OCI-LY1 (cell line): ENCODE measurements around the gene TARS3.

Source experiments
- H2AFZ ChIP-seq: fragments of 200-600 bp; sonication (generic), shearing (Covaris generic); 2 replicates; pipeline ENCODE4 v1.6.0; 2014; ENCODE audit warnings: antibody characterized with exemption, mild to moderate bottlenecking, low read length
- H3F3A ChIP-seq: fragments of 200-600 bp; sonication (generic), shearing (Covaris generic); 2 replicates; pipeline ENCODE4 v1.6.0; 2014; ENCODE audit warnings: mild to moderate bottlenecking, antibody characterized with exemption, low read length, moderate library complexity; ENCODE audit not compliant: insufficient read depth
- H3K27ac ChIP-seq: fragments of 200-600 bp; sonication (generic); 2 replicates; pipeline ENCODE4 v1.5.1; 2014; ENCODE audit warnings: low read length, mixed run types, mild to moderate bottlenecking, low read depth; ENCODE audit not compliant: poor library complexity, severe bottlenecking
- H3K27me3 ChIP-seq: fragments of 200-600 bp; sonication (generic); 2 replicates; pipeline ENCODE4 v1.6.0; 2014; ENCODE audit warnings: antibody characterized with exemption, mild to moderate bottlenecking, low read length, moderate library complexity; ENCODE audit not compliant: insufficient read depth
- H3K36me3 ChIP-seq: fragments of 200-600 bp; sonication (generic); 2 replicates; pipeline ENCODE4 v1.6.1; 2014; ENCODE audit warnings: mild to moderate bottlenecking, antibody characterized with exemption, low read length, moderate library complexity, mixed read lengths; ENCODE audit not compliant: insufficient read depth
- H3K4me1 ChIP-seq: fragments of 200-600 bp; sonication (generic); 2 replicates; pipeline ENCODE4 v1.5.1; 2014; ENCODE audit warnings: mild to moderate bottlenecking, low read length, moderate library complexity; ENCODE audit not compliant: insufficient read depth, severe bottlenecking
- H3K4me2 ChIP-seq: fragments of 200-600 bp; sonication (generic), shearing (Covaris generic); 2 replicates; pipeline ENCODE4 v1.6.1; 2014; ENCODE audit warnings: low read length
- H3K4me3 ChIP-seq: fragments of 200-600 bp; sonication (generic); 2 replicates; pipeline ENCODE4 v1.5.1; 2014; ENCODE audit warnings: low read length, low read depth, mild to moderate bottlenecking, mixed read lengths; ENCODE audit not compliant: poor library complexity, severe bottlenecking
- H3K79me2 ChIP-seq: fragments of 200-600 bp; shearing (Covaris generic); 2 replicates; pipeline ENCODE4 v1.6.1; 2016; ENCODE audit warnings: mixed run types, low read length, mixed read lengths; ENCODE audit not compliant: insufficient read depth
- H3K9ac ChIP-seq: fragments of 200-600 bp; sonication (generic), shearing (Covaris generic); 2 replicates; pipeline ENCODE4 v1.6.1; 2014; ENCODE audit warnings: mild to moderate bottlenecking, low read length, mixed read lengths
- H3K9me2 ChIP-seq: fragments of 200-600 bp; sonication (generic), shearing (Covaris generic); 2 replicates; pipeline ENCODE4 v1.6.1; 2014; ENCODE audit warnings: low read depth, mild to moderate bottlenecking, low read length, mixed read lengths
- H3K9me3 ChIP-seq: fragments of 200-600 bp; shearing (Covaris generic); 2 replicates; pipeline ENCODE4 v1.6.1; 2014; ENCODE audit warnings: low read length, mixed read lengths
- H4K20me1 ChIP-seq: fragments of 200-600 bp; sonication (generic), shearing (Covaris generic); 2 replicates; pipeline ENCODE4 v1.6.0; 2016; ENCODE audit warnings: mild to moderate bottlenecking, low read length; ENCODE audit not compliant: insufficient read depth
- CTCF ChIP-seq: fragments of 200-600 bp; sonication (generic), shearing (Covaris generic); IDR thresholded peaks from 2 replicates; pipeline ENCODE4 v1.5.1; 2017; ENCODE audit warnings: mild to moderate bottlenecking, antibody characterized with exemption, low read length, moderate library complexity, mixed read lengths
- EZH2 ChIP-seq: fragments of 200-600 bp; sonication (generic), shearing (Covaris generic); IDR thresholded peaks from 2 replicates; pipeline ENCODE4 v1.8.0; 2017; ENCODE audit warnings: borderline replicate concordance, mixed run types, mild to moderate bottlenecking, antibody characterized with exemption, low read length, moderate library complexity, mixed read lengths

Gene TARS3

DNA sequence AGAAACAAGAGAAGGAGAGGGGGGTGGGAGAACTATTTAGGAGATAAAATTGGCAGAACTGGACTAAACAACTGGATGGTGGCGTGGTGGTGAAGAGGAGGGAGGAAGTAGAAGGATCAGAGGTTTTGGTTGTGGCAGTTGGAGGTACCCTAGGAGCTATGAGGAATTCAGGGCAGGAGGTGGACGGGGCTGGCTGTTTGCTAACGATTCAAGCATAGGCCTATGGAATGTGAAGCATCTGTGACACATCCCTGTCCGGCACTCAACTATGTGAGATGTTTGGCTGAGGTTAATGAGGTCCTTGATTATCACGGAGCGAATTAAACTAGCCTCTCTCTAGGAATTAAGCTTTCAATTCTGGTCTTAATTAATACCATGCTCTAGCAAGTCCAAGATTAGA, 13.5 kb downstream of the TARS3 start:
- Histone ChIP-seq H2AFZ (no peak overlapping the region), H3K79me2 (no peaks in the 10 kb centered on the region), H3K4me1 (no peaks in the 10 kb centered on the region), H3K27ac (no peak overlapping the region), H3K4me2 (no peak overlapping the region), H3K9ac (no peak overlapping the region), H3K9me3 (no peaks in the 10 kb centered on the region), H3K36me3 (no peaks in the 10 kb centered on the region), H4K20me1 (no peaks in the 10 kb centered on the region), H3K9me2 (no peaks in the 10 kb centered on the region), H3K27me3 (0 out of 2 replicates have a peak, but pooled peaks cover 6% of the 10 kb centered on the region), H3K4me3 (no peak overlapping the region), H3F3A (no peaks in the 10 kb centered on the region)
- TF ChIP-seq EZH2 = no peak

DNA sequence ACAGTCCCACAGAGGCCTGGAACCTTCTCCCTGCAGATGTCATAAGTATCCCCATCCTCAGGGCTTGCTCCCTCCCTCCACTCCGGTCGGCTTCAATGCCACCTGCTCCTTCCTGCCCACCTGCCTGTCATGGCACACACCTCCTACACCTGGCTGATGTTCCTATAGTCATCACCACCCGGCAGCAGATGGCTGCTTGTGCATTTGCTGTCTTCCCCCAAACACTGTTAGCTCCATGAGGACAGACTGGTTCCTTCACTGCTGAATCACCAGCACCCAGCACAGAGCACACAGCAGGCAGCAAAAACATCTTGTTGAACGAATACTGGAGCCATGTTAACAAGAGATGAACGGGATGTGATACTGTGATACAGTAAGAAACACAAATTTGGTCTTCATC, 14.8 kb downstream of the TARS3 start:
- Histone ChIP-seq H3K36me3 (no peaks in the 10 kb centered on the region), H3K9me2 (no peaks in the 10 kb centered on the region), H3K27me3 (0 out of 2 replicates have a peak, but pooled peaks cover 6% of the 10 kb centered on the region), H3F3A (no peaks in the 10 kb centered on the region), H3K79me2 (no peaks in the 10 kb centered on the region), H3K4me1 (no peaks in the 10 kb centered on the region), H4K20me1 (no peaks in the 10 kb centered on the region), H3K9me3 (no peaks in the 10 kb centered on the region), H3K4me3 (no peak overlapping the region), H3K4me2 (no peak overlapping the region), H3K9ac (no peak overlapping the region), H2AFZ (no peak overlapping the region), H3K27ac (no peak overlapping the region)
- TF ChIP-seq EZH2 = no peak
- no peak for TF ChIP-seq CTCF

DNA sequence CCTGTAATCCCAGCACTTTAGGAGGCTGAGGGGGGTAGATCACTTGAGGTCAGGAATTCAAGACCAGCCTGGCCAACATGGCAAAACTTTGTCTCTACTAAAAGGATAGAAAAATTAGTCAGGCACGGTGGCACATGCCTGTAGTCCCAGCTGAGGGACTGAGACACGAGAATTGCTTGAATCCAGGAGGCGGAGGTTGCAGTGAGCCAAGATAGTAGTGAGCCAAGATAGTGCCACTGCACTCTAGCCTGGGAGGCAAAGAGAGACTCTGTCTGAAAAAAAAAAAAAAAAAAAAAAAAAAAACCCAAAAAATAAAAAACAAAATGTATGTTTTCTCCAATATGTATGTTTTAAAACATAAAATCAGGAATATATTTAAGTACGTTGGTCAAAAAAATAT, 16.3 kb downstream of the TARS3 start:
- no peak overlapping the region for H3K27ac ChIP-seq
- H3K36me3 ChIP-seq = no peaks in the 10 kb centered on the region
- no peaks in the 10 kb centered on the region for H3K9me2 ChIP-seq
- H3F3A ChIP-seq = no peaks in the 10 kb centered on the region
- H3K4me2 ChIP-seq = no peak overlapping the region
- 0 out of 2 replicates have a peak, but pooled peaks cover 6% of the 10 kb centered on the region for H3K27me3 ChIP-seq
- H3K4me1 ChIP-seq = no peaks in the 10 kb centered on the region
- H3K4me3 ChIP-seq = no peak overlapping the region
- no peak overlapping the region for H3K9ac ChIP-seq
- H3K9me3 ChIP-seq = no peaks in the 10 kb centered on the region
- no peaks in the 10 kb centered on the region for H4K20me1 ChIP-seq
- H3K79me2 ChIP-seq = no peaks in the 10 kb centered on the region
- TF ChIP-seq CTCF = no peak
- TF ChIP-seq EZH2 = no peak
- no peak overlapping the region for H2AFZ ChIP-seq

DNA sequence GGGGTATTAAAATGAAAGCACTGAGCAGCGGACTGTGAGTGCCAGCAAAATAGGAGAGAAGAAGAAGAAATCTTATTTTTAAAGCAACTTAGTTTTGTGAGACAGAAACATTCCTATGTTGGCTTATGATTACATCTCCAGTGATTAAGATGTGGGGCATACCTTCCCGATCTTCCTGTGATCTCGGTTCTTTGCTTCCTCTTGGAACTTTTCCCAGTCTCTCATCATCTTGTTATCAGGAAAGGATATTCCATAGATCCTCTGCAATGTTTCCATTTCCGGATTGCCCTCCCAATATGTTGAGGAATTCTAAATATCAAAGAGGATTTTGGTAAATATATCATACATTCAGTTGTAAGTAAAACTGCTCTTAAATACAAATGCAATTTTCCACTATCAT, 22.2 kb downstream of the TARS3 start:
- no peaks in the 10 kb centered on the region for H4K20me1 ChIP-seq
- TF ChIP-seq EZH2 = no peak
- no peak for TF ChIP-seq CTCF
- 0 out of 2 replicates have a peak, but pooled peaks cover 5% of the 10 kb centered on the region for H3K27me3 ChIP-seq
- no peak overlapping the region for H3K4me2 ChIP-seq
- no peaks in the 10 kb centered on the region for H3F3A ChIP-seq
- no peaks in the 10 kb centered on the region for H3K9me2 ChIP-seq
- H2AFZ ChIP-seq = no peak overlapping the region
- no peaks in the 10 kb centered on the region for H3K79me2 ChIP-seq
- no peaks in the 10 kb centered on the region for H3K4me1 ChIP-seq
- no peaks in the 10 kb centered on the region for H3K36me3 ChIP-seq
- no peak overlapping the region for H3K4me3 ChIP-seq
- no peak overlapping the region for H3K27ac ChIP-seq
- H3K9ac ChIP-seq = no peak overlapping the region
- no peaks in the 10 kb centered on the region for H3K9me3 ChIP-seq
